ENCODE data around the gene ZNF791.

DNA sequence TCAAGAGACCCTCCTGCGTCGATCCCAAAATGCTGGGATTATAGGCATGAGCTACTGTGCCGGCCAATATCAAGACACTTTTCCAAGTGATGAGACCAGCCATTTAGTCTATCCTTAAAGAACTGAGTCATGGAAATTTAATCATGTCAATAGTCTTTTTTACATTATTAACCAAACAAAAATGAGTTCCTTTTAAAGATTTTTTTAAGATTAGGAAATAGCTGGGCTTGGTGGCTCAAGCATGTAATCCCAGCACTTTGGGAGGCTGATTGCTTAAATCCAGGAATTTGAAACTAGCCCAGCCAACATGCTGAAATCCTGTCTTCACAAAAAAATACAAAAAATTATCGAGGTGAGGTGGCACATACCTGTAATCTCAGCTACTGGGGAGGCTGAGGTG, 42.8 kb upstream of the ZNF791 start:
- TF ChIP-seq, protein P1, sequence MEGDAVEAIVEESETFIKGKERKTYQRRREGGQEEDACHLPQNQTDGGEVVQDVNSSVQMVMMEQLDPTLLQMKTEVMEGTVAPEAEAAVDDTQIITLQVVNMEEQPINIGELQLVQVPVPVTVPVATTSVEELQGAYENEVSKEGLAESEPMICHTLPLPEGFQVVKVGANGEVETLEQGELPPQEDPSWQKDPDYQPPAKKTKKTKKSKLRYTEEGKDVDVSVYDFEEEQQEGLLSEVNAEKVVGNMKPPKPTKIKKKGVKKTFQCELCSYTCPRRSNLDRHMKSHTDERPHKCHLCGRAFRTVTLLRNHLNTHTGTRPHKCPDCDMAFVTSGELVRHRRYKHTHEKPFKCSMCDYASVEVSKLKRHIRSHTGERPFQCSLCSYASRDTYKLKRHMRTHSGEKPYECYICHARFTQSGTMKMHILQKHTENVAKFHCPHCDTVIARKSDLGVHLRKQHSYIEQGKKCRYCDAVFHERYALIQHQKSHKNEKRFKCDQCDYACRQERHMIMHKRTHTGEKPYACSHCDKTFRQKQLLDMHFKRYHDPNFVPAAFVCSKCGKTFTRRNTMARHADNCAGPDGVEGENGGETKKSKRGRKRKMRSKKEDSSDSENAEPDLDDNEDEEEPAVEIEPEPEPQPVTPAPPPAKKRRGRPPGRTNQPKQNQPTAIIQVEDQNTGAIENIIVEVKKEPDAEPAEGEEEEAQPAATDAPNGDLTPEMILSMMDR (IDR thresholded peaks at IDR 0.05; ENCODE audit: insufficient read depth, low read length, poor library complexity, severe bottlenecking), result no peak
- TF ChIP-seq EZH2phosphoT487 (conservative IDR thresholded peaks at IDR 0.05; ENCODE audit: low read length), result no peak

Data from SU-DHL-6 (cell line).